Putamen (tissue), 1 donor: ENCODE results near the gene MYO1F.
"Not testable (repeated sequence)": the region's sequence is repeated elsewhere in the genome, so short reads cannot be mapped to it uniquely, and the experiment has no call there.

Source experiments
- DNase-seq: peaks from one replicate; pipeline ENCODE4 v3.0.0-alpha.2; 2016; ENCODE audit warnings: low spot score

The MYO1F gene

DNA sequence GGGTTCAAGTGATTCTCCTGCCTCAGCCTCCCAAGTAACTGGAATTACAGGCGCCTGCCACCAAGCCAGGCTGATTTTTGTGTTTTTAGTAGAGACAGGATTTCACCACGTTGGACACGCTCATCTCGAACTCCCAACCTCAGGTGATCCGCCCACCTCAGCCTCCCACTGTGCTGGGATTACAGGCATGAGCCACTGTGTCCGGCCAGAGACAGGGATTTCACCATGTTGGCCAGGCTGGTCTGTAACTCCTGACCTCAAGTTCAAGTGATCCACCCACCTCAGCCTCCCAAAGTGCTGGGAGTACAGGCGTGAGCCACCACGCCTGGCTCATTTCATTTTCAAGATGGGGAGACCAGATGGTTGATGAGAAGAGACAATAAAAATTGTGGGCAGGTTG, 12.4 kb downstream of the MYO1F start:
- not testable (repeated sequence) for DNase-seq

DNA sequence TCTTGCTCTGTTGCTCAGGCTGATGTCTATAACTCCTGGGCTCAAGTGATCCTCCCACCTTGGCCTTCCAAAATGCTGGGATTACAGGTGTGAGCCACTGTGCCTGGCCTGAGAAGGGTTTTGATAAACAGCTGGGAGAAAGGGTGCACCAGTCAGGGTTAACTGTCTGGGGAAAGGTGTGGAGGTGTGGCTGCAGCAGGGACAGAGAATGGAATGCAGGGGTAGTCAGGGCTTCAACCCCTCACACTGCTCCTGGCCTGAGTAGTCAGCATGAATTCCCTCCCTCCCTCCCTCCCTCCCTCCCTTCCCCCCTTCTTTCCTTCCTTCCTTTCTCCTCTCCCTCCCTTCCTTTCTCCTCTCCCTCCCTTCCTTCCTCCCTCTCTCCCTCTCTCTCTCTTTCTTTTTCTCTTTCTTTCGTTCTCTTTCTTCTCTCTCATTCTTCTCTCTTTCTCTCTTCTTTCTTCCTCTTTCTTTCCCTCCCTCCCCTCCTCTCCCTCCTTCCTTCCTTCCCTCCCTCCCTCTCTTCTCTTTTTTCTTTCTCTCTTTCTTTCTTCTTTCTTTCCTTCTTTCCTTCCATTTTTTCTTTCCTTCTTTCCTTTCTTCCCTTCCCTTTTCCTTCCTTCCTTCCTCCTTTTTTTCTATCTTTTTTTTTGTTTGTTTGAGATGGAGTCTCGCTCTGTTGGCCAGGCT, 16.0 kb downstream of the MYO1F start:
- no peak for DNase-seq

DNA sequence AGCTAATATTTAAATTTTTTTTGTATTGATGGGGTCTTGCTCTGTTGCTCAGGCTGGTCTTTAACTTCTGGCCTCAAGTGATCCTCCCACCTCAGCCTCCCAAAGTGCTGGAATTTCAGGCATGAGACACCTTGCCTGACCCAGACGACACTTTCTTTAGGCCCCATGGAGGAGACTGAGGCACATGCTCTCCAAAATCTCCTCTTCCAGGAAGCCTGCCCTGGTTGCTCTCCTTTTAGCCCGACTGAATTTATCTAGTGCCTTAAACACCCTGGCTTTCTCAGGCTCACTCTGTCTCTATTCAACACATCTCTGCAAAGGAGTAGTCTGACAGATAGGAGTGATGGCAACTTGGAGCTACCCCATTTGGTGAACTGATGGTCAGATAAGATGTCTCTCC, 18.9 kb downstream of the MYO1F start:
- no peak for DNase-seq

DNA sequence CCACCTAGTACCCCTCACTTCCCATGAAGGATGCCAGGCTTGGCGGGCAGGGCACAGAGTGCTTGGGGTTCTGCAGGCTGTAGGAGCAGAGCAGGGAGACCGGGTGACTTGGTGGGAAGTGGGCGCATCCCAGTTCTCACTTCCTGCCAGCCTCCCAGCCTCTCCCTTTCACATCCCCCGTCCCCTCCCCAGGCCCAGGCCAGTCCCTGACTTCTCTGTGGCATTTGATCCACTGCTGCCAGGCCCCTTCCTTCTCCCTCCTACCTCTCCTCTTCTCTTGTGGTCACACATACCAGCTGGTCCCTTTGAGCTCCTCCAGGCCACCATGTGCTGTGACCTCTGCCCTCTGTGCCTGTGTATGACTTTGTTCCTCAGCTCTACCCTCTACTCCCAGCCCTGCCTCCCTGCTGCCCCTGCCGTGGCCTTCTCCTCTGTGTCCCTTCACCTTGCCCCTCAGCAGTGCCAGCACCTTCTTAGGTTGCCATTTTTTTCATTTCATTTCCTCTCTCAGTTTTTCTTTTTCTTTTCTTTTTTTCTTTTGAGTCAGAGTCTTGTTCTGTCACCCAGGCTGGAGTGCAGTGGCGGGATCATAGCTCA, 19.5 kb downstream of the MYO1F start:
- DNase-seq, result no peak

DNA sequence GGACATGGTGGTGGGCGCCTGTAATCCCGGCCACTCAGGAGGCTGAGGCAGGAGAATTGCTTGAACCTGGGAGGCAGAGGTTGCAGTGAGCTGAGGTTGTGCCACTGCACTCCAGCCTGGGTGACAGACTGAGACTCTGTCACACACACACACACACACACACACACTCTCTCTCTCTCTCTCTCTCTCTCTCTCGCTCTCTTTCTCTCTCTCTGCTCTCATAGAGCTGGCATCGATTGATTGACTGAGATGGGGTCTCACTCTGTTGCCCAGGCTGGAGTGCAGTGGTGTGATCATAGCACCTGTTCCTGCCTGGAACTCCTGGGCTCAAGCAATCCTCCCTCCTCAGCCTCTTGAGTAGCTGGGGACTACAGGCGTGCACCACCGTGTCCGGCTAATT, 23.5 kb downstream of the MYO1F start:
- not testable (repeated sequence) for DNase-seq

DNA sequence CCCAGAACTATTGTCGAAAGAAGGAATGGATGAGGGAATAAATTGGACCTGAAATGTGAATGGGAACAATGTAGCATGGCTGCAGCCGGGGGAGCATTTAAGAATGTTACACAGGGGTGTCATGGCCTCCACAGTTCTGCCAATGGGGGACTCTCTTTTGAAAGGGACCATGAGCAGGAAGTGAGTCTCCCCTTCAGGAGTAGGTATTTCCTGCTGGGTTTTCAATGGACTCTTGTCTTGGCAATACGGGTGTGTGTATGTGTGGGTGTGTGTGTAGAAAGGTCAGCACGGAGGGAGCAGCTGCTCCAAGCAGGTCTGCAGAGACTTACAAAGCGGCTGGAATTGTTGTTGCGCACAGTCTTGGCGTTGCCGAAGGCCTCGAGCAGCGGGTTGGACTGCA, 24.4 kb downstream of the MYO1F start:
- no peak for DNase-seq

DNA sequence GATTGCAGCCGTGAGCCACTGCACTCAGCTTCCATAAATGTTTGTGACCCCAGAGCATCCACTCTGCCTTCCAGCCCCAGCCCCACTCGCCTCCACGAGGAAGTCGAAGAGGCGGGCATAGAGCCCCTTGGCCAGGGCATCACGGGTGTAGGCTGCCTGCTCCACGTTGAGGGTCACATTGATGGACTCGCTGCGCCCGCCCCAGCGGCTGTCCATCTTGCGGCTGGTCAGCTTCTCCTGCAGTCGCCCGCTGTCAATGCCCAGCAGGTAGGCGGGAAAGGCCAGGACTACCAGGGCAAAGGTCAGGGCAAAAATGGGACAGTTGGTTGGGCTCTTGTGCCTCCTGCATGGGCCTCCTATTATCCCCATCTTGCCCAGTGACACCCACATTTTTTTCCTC, 27.2 kb downstream of the MYO1F start:
- DNase-seq, result no peak

DNA sequence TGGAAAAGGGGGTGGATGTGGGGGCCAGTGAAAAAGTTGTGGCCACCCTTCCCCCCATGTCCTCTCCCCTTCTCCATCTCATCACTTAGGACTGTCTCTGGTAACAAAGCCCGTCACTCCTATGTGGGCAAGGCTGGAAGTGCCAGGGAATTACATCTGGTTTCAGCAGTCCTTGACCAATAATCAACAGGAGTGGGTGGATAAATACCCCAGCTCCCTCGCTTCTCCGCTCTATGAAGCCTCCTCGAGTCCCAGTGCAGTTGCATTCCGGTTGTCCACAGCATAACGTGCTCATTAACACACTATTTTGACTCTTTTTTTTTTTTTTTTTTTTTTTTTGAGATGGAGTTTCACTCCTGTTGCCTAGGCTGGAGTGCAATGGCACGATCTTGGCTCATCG, 31.5 kb downstream of the MYO1F start:
- DNase-seq, result no peak

DNA sequence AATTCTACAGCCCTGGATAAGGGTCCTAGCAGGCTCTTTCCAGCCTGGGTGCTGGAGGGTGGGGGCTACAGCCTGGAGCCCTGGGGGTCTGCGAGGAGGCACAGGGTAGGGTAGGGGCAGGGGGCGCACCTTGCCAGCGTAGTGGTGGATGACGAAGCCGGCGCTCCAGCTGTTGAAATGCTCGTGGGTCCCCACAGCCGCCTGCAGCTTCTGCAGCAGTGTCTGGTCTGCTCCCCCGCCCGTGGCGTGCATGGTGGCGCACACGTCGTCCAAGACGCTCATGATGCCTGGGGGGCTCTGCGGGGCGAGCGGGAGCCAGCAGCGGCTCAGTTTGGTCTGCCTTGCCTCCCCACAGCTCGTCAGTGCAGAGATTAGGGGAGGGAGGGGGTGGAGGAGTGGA, 33.1 kb downstream of the MYO1F start:
- no peak for DNase-seq

DNA sequence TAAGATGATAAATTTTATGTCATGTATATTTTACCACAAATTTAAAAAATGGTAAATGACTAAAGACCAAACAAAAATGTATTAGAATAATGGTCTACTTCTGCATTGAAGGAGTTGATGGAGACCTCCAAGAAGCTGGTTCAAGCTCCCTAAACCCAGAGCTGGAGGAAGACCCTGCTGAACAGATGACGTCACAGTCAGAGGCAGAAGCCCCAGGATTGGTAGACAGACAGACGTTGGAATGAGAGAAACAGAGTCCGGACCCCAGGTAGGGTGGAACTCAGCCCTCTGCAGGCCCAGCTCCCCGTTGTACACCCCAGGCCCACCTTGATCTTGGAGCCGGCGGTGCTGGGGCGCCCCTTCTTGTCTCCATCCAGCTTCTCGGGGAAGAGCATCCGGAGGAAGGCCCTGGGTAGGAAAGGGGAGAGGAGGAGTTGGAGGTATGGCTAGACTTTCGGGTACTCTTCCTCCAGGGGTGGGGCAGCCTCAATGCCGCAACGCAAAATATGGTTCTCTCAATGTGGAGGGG, 37.6 kb downstream of the MYO1F start:
- DNase-seq, result no peak

DNA sequence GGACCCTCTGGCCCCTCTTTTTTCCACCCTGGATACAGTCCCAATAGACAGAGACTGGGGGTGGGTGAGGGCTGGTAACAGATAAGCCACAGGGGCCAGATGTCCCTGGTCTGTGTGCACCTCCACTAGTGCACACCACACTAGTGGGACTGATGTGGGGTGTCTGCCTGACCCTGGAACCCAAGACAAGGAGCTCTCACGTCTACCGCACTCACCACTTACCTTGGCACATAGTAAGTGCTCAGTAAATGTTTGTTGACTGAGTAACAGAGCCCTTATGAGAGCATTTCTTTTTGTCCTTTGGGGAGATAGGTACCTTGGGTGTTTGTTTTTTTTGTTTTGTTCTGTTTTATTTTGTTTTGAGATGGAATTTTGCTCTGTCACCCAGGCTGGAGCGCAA, 40.1 kb downstream of the MYO1F start:
- no peak for DNase-seq

DNA sequence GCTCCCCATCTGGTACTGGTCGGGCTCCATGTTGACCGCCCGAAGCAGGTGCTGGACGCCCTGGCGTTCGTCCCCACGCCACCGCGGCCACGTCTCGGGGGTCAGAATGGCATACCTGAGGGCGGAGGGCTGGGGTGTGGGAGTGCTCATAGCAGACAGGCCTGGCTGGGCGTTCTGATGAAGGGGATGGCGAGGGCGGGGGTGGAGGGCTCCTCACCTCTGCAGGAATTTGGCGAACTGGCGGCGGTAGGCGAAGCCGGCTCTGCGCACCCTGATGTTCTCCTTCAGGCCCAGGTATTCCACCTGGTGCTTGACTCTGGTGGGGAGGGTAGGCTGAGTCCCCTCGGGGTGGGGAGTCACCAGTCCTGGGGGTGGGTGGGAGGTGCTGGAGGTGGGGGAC, 41.0 kb downstream of the MYO1F start:
- no peak for DNase-seq

DNA sequence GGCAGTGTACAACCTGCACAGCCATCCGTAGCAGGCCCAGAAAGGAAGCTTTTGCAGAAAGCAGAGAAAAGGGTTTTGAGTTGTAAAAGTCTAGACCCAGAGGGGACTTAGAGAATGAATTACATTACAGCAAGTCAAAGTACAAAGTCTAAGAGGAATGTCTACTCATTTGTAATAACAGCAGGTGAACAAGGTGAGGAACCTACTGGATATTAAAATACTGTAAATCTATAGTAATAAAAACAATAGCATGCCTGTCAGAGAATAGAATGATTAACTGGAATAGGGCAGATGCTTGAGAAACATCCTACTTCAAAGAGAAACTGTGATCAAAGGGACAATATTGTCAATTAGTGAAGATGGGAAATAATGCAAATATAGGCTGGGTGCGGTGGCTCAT, 45.0 kb downstream of the MYO1F start:
- no peak for DNase-seq

DNA sequence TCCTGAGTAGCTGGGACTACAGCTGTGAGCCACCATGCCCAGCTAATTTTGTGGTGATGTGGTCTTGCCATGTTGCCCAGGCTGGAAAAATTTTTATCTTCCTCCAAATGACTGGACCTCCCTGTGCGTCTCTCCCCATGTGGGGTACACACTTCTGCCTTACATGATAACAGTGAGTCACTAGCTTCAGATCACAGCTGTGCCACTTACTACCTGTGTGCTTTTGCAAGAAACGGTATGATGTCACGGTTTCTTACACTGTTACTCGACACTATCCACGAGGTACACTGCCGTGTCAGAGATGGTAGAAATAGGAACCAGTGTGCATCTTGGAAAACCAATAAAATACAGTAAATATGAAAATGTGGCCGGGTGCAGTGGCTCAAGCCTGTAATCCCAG, 45.8 kb downstream of the MYO1F start:
- DNase-seq, result no peak

DNA sequence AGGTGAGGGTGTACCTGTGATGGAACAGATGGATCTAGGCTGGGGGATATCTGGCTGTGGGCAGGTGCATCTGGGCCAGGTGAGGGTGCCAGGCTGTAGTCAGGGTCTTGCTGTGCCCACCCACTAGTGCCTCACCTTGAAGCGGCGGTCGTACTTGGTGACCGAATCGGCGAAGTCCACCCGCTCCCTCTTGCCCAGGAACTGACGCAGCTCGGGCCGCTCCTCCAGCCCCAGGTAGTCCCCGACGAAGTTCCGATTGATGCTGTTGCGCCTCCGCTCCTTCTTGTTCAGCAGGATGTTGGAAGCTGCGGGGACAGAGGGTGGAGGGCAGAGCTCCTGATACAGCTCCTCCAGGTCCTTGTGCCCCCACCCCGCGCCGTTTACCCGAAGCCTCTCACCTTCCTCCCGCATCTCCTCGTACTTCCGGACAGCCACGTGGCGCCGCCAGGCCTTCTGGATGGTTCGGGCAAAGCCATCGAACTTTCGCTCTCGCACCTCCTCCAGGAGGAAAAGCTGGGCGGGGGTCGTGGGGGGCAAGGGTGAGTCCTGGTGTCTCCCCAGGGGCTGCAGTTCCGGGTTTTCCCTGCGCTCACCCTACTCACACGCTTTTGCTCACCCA, 47.1 kb downstream of the MYO1F start:
- no peak for DNase-seq

DNA sequence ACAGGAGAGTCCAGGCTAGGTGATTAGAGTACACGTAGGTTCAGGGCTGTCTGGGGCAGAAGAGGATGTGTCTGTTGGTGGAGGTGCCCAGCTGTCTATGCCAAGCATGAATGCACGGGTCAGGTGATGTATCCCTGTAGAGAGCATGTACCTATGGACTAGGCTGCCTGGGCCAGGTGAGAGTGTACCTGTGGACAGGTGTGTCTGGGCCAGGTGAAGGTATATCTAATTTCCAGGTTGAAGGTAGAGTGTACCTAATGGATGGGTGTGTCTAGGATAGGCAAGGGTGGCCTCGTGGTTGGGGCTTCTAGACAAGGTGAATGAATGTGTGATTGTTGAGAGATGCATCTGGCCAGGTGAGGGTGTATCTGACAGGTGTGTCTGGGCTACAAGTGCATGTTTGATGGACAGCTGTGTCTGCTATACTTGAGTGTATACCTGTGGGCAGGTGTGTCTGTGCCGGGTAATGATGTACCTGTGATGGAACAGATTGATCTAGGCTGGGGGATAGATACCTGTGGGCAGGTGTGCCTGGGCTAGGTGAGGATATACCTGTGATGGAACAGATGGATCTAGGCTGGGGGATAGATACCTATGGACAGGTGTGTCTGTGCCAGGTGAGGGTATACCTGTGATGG, 47.8 kb downstream of the MYO1F start:
- DNase-seq, result no peak

DNA sequence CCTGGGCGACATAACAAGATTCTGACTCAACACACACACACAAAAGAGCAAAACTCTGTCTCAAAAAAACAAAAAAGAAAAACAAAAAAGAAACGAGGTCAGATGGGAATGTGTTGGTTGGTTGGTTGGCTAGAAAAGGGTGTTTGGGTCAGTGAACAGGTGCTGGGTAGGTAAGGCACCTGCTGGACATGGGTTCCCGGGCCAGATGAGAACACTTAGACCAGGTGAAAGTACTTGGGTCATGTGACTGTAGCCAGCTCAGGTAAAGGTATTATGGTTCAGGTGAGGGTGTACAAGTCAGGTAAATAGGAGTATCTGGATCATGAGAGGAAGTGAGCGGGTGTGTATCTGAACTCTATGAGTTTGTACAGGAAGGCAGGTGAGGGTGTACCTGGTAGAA, 48.7 kb downstream of the MYO1F start:
- no peak for DNase-seq

DNA sequence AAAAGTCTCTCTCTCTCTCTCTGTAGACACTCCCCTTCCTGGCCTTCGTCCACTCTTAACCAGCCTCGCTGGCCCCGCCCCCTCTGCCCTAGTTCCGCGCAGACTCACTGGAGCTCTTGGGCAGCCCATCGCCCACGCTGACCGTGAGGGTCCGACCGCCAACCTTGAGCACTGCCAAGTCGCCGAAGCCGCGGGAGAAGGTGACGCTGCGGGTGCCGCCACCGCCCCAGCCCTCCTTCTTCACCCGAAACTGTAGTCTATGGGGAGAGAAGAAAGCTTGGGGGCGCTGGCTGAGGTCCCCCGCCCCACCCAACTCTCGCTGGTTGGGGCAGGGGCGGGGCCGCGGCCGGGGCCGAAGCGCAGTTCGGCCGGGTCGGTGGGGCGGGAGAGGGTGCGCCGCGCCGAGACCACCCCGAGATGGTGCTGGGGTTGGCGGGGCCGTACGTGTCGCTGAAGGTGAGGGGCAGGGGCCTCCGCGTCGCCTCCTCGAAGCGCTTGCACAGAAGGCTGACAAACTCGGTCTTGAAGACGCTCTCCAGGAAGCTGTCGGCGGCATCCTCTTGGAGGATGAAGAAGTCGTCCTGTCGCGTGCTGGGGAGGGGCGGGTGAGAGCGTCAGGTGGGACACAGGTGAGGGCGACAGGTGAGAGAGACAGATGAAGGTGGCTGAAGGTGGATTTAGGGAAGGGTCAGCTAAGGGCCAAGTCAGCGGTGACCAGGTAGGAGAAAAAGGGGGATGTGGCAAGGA, 50.7 kb downstream of the MYO1F start:
- DNase-seq, result peak; percentile 84

DNA sequence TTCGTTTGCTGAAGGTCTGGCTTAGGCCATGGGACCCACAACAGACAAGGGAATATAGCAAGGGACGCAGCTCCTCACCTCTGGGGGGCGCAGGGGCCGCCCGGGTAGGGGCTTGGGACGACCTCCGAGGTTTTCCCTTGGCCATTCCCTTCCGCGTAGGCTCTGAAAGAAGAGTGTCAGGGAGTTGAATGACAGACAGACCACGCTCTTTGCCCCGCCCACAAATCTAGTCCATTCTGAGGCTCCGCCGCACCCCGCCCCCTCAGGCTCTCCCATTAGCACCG, 51.9 kb downstream of the MYO1F start:
- no peak for DNase-seq

DNA sequence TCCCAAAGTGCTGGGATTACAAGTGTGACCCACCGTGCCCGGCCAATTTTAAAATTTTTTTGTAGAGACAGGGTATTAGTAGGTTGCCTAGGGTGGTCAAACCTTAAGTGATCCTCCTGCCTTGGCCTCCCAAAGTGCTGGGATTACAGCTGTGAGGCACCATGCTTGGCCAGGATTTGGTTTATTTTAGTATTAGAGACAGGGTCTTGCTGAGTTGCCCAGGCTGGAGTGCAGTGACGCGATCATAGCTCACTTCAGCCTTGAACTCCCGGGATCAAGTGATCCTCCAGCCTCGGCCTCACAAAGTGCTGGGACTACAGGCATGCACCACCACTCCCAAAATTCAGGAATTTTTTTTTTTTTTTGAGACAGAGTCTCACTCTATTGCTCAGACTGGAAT, 57.9 kb downstream of the MYO1F start:
- DNase-seq, result no peak

DNA sequence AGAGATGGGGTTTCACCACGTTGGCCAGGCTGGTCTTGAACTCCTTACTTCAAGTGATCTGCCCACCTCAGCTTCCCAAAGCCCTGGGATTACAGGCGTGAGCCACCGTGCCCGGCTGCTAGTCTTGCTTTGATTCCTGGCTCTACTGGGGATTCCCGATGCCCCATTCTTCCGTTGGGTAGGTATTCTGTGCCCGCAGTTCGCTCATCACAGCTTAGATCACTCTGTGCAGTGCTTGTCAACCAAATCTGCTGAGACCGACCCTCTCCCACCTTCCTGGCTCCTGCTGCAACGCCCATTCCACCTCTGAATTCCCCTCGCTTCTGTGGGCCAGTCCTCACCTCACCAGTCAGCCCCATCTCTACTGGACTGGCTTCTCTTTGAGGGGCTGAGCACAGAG, 58.7 kb downstream of the MYO1F start:
- no peak for DNase-seq
